HepG2 (cell line): ENCODE results near the gene ADAMTS13. TPM values are rescaled to one million over a fixed set of nuclear protein-coding genes. Genes with fewer than 3 reads are reported as not detected.

Source experiments
- CEBPB ChIP-seq: IDR thresholded peaks from 2 replicates; pipeline ENCODE4 v1.6.1; 2011; ENCODE audit warnings: low read depth, low read length, improper control_type of control experiment, borderline replicate concordance
- ELF1 ChIP-seq: sonication (generic); formaldehyde crosslinking; IDR thresholded peaks from 2 replicates; pipeline ENCODE4 v1.4.0; 2020; ENCODE audit warnings: missing genetic modification reagents
- ERF ChIP-seq: IDR thresholded peaks from 2 replicates; pipeline ENCODE4 v1.6.1; 2018; ENCODE audit warnings: missing biosample characterization, missing genetic modification reagents
- FOXJ3 ChIP-seq: sonication (generic); formaldehyde crosslinking; IDR thresholded peaks from 2 replicates; pipeline ENCODE4 v1.4.0; 2020; ENCODE audit warnings: missing genetic modification reagents, mild to moderate bottlenecking, borderline replicate concordance
- GPBP1L1 ChIP-seq: sonication (generic); formaldehyde crosslinking; IDR thresholded peaks from 2 replicates; pipeline ENCODE4 v1.5.0; 2020; ENCODE audit warnings: mild to moderate bottlenecking, missing genetic modification reagents
- HNRNPLL ChIP-seq: fragments of 200-400 bp; formaldehyde crosslinking; IDR thresholded peaks from 2 replicates; pipeline ENCODE4 v1.6.1; 2017; ENCODE audit warnings: mild to moderate bottlenecking, low read depth, low read length; ENCODE audit not compliant: poor library complexity, severe bottlenecking
- HOXA5 ChIP-seq: sonication (generic); formaldehyde crosslinking; IDR thresholded peaks from 2 replicates; pipeline ENCODE4 v1.4.0; 2020; ENCODE audit warnings: missing genetic modification reagents
- ISX ChIP-seq: sonication (generic); formaldehyde crosslinking; conservative IDR thresholded peaks from 2 replicates; pipeline ENCODE4 v1.5.0; 2020; ENCODE audit warnings: missing genetic modification reagents
- MAF1 ChIP-seq: sonication (generic); formaldehyde crosslinking; IDR thresholded peaks from 2 replicates; pipeline ENCODE4 v1.5.0; 2020; ENCODE audit warnings: missing genetic modification reagents, borderline replicate concordance
- MXI1 ChIP-seq: IDR thresholded peaks from 3 replicates; pipeline ENCODE4 v1.6.1; 2012; ENCODE audit warnings: low read depth, low read length, inconsistent platforms, borderline replicate concordance
- NR2C2 ChIP-seq: sonication (generic); formaldehyde crosslinking; IDR thresholded peaks from 2 replicates; pipeline ENCODE4 v1.4.0; 2020; ENCODE audit warnings: missing genetic modification reagents, mild to moderate bottlenecking, moderate library complexity, borderline replicate concordance
- REL ChIP-seq: sonication (generic); formaldehyde crosslinking; conservative IDR thresholded peaks from 2 replicates; pipeline ENCODE4 v1.8.0; 2022; ENCODE audit warnings: mild to moderate bottlenecking, missing genetic modification reagents, moderate library complexity
- REPIN1 ChIP-seq: sonication (generic); formaldehyde crosslinking; IDR thresholded peaks from 2 replicates; pipeline ENCODE4 v1.8.0; 2022; ENCODE audit warnings: missing genetic modification reagents, low read depth, mild to moderate bottlenecking, borderline replicate concordance
- SKI ChIP-seq: fragments of 450-650 bp; IDR thresholded peaks from one replicate; pipeline ENCODE4 v1.6.1; 2018; ENCODE audit warnings: mild to moderate bottlenecking; ENCODE audit not compliant: partially characterized antibody
- SOX6 ChIP-seq, 2 experiments: fragments of 450-650 bp in 1 of 2; sonication (generic) in 1 of 2; formaldehyde crosslinking in 1 of 2; IDR thresholded peaks; 2 replicates each; pipeline versions ENCODE4 v1.4.0 to v1.6.1; 2017 to 2020; ENCODE audit warnings: antibody characterized with exemption in 1 of 2, mild to moderate bottlenecking in 1 of 2, missing genetic modification reagents in 1 of 2
- SP4 ChIP-seq: sonication (generic); formaldehyde crosslinking; IDR thresholded peaks from 2 replicates; pipeline ENCODE4 v1.8.1; 2023; ENCODE audit warnings: mild to moderate bottlenecking, missing genetic modification reagents
- SSRP1 ChIP-seq: IDR thresholded peaks from 2 replicates; pipeline ENCODE4 v1.6.1; 2016; ENCODE audit warnings: control low read depth
- TBX2 ChIP-seq: sonication (generic); formaldehyde crosslinking; IDR thresholded peaks from 2 replicates; pipeline ENCODE4 v1.5.0; 2020; ENCODE audit warnings: missing genetic modification reagents, mild to moderate bottlenecking, borderline replicate concordance
- THRA ChIP-seq: sonication (generic); formaldehyde crosslinking; IDR thresholded peaks from 2 replicates; pipeline ENCODE4 v1.4.0; 2020; ENCODE audit warnings: missing genetic modification reagents, borderline replicate concordance
- ZFP62 ChIP-seq: sonication (generic); formaldehyde crosslinking; IDR thresholded peaks from 2 replicates; pipeline ENCODE4 v1.4.0; 2020; ENCODE audit warnings: missing genetic modification reagents
- ZMYM3 ChIP-seq: sonication (generic); formaldehyde crosslinking; IDR thresholded peaks from 2 replicates; pipeline ENCODE4 v1.5.1; 2020; ENCODE audit warnings: mild to moderate bottlenecking, missing genetic modification reagents
- ZNF274 ChIP-seq: sonication (generic); formaldehyde crosslinking; IDR thresholded peaks from 2 replicates; pipeline ENCODE4 v1.5.1; 2020; ENCODE audit warnings: mild to moderate bottlenecking, missing genetic modification reagents
- ZNF362 ChIP-seq: sonication (generic); formaldehyde crosslinking; IDR thresholded peaks from 2 replicates; pipeline ENCODE4 v1.4.0; 2020; ENCODE audit warnings: missing genetic modification reagents, mild to moderate bottlenecking, borderline replicate concordance
- ZNF713 ChIP-seq: sonication (generic); formaldehyde crosslinking; IDR thresholded peaks from 2 replicates; pipeline ENCODE4 v1.4.0; 2020; ENCODE audit warnings: mild to moderate bottlenecking, missing genetic modification reagents
- ZNF740 ChIP-seq: sonication (generic); formaldehyde crosslinking; IDR thresholded peaks from 2 replicates; pipeline ENCODE4 v1.4.0; 2020; ENCODE audit warnings: missing genetic modification reagents
- ZNF746 ChIP-seq: sonication (generic); formaldehyde crosslinking; IDR thresholded peaks from 2 replicates; pipeline ENCODE4 v1.8.0; 2022; ENCODE audit warnings: mild to moderate bottlenecking, missing genetic modification reagents
- ZNF775 ChIP-seq: sonication (generic); formaldehyde crosslinking; IDR thresholded peaks from 2 replicates; pipeline ENCODE4 v1.4.0; 2020; ENCODE audit warnings: missing genetic modification reagents, mild to moderate bottlenecking, moderate library complexity, borderline replicate concordance
- polyA plus RNA-seq, 8 experiments: library from polyadenylated mRNA; depleted of rRNA in 3 of 8; stranded (reverse) in 7 of 8; unstranded in 1 of 8; fragments of >200 nt; fragmentation: Illumina TruSeq in 4 of 8; extraction: Trizol in 4 of 8; gene quantifications; 2 replicates each; pipeline versions ENCODE4 v1.2.1 to v1.2.3, GENCODE V29; 2011 to 2016; ENCODE audit warnings: low read depth in 4 of 8, missing spikeins in 1 of 8, mixed read lengths in 1 of 8; ENCODE audit not compliant: insufficient read depth in 1 of 8
- total RNA-seq, 5 experiments: library from RNA; depleted of rRNA; stranded (reverse); fragments of >200 nt; fragmentation: Illumina TruSeq; extraction: Trizol; gene quantifications; 2 replicates each; pipeline ENCODE4 v1.2.3, GENCODE V29; 2016; ENCODE audit warnings: low read depth in 1 of 5

The ADAMTS13 gene
- total and polyA plus RNA-seq, 2 of the 13 experiments (the other 11 are each of a cell fraction or from before 2014, with no cell fraction given) = 0.91 to 4.5 TPM

- TF ChIP-seq TBX2 (CRISPR knock-in tag) (peak; percentile 32; the same call in 1 of the 2 replicates), MAF1 (CRISPR knock-in tag) (no peak), ISX (CRISPR knock-in tag) (peak; percentile 50; the same call in 1 of the 2 replicates), SSRP1 (no peak), MXI1 (no peak), ZMYM3 (CRISPR knock-in tag) (peak; percentile 37; the same call in 1 of the 2 replicates), ZNF713 (no peak), ZNF746 (CRISPR knock-in tag) (peak; percentile 29; the same call in 1 of the 2 replicates), ERF (CRISPR knock-in tag) (no peak), ZNF274 (CRISPR knock-in tag) (peak; percentile 42; the same call in 1 of the 2 replicates), HOXA5 (peak; percentile 61; the same call in 1 of the 2 replicates), ZNF740 (CRISPR knock-in tag) (no peak; the same call in 1 of the 2 replicates), SP4 (no peak), GPBP1L1 (CRISPR knock-in tag) (no peak), FOXJ3 (CRISPR knock-in tag) (0 out of 2 replicates have a peak, but pooled peaks have one; percentile 32), ZNF362 (CRISPR knock-in tag) (no peak), REL (no peak; the same call in 1 of the 2 replicates), CEBPB (no peak), HNRNPLL (no peak), THRA (CRISPR knock-in tag) (0 out of 2 replicates have a peak, but pooled peaks have one; percentile 22), REPIN1 (CRISPR knock-in tag) (peak; percentile 56; the same call in 1 of the 2 replicates), ELF1 (CRISPR knock-in tag) (peak; percentile 62; the same call in 1 of the 2 replicates), ZNF775 (CRISPR knock-in tag) (0 out of 2 replicates have a peak, but pooled peaks have one; percentile 3), SKI (peak; percentile 46), ZFP62 (CRISPR knock-in tag) (no peak), SOX6 (IDR thresholded peaks at IDR 0.05) (no peak), SOX6 (CRISPR knock-in tag; IDR thresholded peaks at IDR 0.05) (no peak), NR2C2 (CRISPR knock-in tag) (peak; percentile 54; the same call in 1 of the 2 replicates)
Measured at GRCh38 chr9:133375116-133375723, 46.9 kb upstream of the ADAMTS13 start (continued).
